Osteoblast (primary cell): Measurements from ENCODE around the gene EMC9. TPM values are rescaled to one million over a fixed set of nuclear protein-coding genes. Genes with fewer than 3 reads are reported as not detected.

ENCODE experiments used
- DNase-seq: peaks from one replicate; pipeline ENCODE4 v3.0.0; 2011; ENCODE audit warnings: low spot score, mixed read lengths; ENCODE audit not compliant: insufficient read length; ENCODE audit errors: missing footprints
- H2AFZ ChIP-seq: 2 replicates; pipeline ENCODE4 v1.6.0; 2011; ENCODE audit warnings: mild to moderate bottlenecking, low read length
- H3K27ac ChIP-seq: 2 replicates; pipeline ENCODE4 v1.5.1; 2011; ENCODE audit warnings: mild to moderate bottlenecking, low read depth, low read length, moderate library complexity
- H3K27me3 ChIP-seq: 2 replicates; pipeline ENCODE4 v1.6.0; 2012; ENCODE audit warnings: mild to moderate bottlenecking, control low read depth, inconsistent platforms, low read length, moderate library complexity; ENCODE audit not compliant: insufficient read depth
- H3K36me3 ChIP-seq: 2 replicates; pipeline ENCODE4 v1.5.1; 2011; ENCODE audit warnings: mild to moderate bottlenecking, low read length, control low read depth, moderate library complexity; ENCODE audit not compliant: insufficient read depth
- H3K4me1 ChIP-seq: 2 replicates; pipeline ENCODE4 v1.5.1; 2011; ENCODE audit warnings: mild to moderate bottlenecking, low read length, control low read depth, moderate library complexity; ENCODE audit not compliant: insufficient read depth
- H3K4me2 ChIP-seq: 2 replicates; pipeline ENCODE4 v1.6.0; 2011; ENCODE audit warnings: mild to moderate bottlenecking, low read length; ENCODE audit not compliant: insufficient read depth
- H3K4me3 ChIP-seq: fragments of 200-600 bp; sonication (generic); 3 replicates; pipeline ENCODE4 v1.5.1; 2012; ENCODE audit warnings: mild to moderate bottlenecking, low read length, inconsistent platforms; ENCODE audit not compliant: insufficient read depth
- H3K79me2 ChIP-seq: 2 replicates; pipeline ENCODE4 v1.6.0; 2012; ENCODE audit warnings: mild to moderate bottlenecking, low read length, control low read depth, inconsistent platforms; ENCODE audit not compliant: insufficient read depth
- H3K9me3 ChIP-seq: 2 replicates; pipeline ENCODE4 v1.5.1; 2011; ENCODE audit warnings: low read depth, low read length, control low read depth
- H4K20me1 ChIP-seq: 2 replicates; pipeline ENCODE4 v1.6.0; 2012; ENCODE audit warnings: mild to moderate bottlenecking, low read length, control low read depth; ENCODE audit not compliant: insufficient read depth
- CTCF ChIP-seq: IDR thresholded peaks from 2 replicates; pipeline ENCODE4 v1.5.1; 2011; ENCODE audit warnings: mild to moderate bottlenecking, low read depth, low read length, moderate library complexity; ENCODE audit errors: extremely low read depth
- total RNA-seq: library from RNA; depleted of rRNA; stranded (reverse); fragments of >200 nt; gene quantifications from 2 replicates; pipeline ENCODE4 v1.2.3, GENCODE V29; 2012

Gene EMC9
- total RNA-seq, 1 donor: 6.9 TPM

- H3K27ac ChIP-seq: no peak overlapping the region
- no peaks in the 10 kb centered on the region for H3K27me3 ChIP-seq
- no peak overlapping the region for H2AFZ ChIP-seq
- H3K4me3 ChIP-seq: no peak overlapping the region
- no peak for TF ChIP-seq CTCF
- H4K20me1 ChIP-seq: no peaks in the 10 kb centered on the region
- H3K79me2 ChIP-seq: no peaks in the 10 kb centered on the region
- H3K4me2 ChIP-seq: no peak overlapping the region
- no peaks in the 10 kb centered on the region for H3K36me3 ChIP-seq
- DNase-seq: no peak
- H3K9me3 ChIP-seq: no peaks in the 10 kb centered on the region
- no peaks in the 10 kb centered on the region for H3K4me1 ChIP-seq
These were observed 11.9 kb downstream of the EMC9 start for GRCh38 chr14:24129410-24129998.

- Histone ChIP-seq H3K79me2 (no peaks in the 10 kb centered on the region), H3K27me3 (no peaks in the 10 kb centered on the region), H3K4me2 (no peak overlapping the region), H3K9me3 (no peaks in the 10 kb centered on the region), H3K36me3 (peaks cover 14% of the 10 kb centered on the region), H3K27ac (no peak overlapping the region), H2AFZ (no peak overlapping the region), H3K4me3 (no peak overlapping the region), H3K4me1 (no peaks in the 10 kb centered on the region), H4K20me1 (no peaks in the 10 kb centered on the region)
- TF ChIP-seq CTCF: no peak
- DNase-seq: no peak
These were observed 13.7 kb downstream of the EMC9 start for GRCh38 chr14:24127673-24128072.

- peaks cover 17% of the 10 kb centered on the region for H3K36me3 ChIP-seq
- no peak for TF ChIP-seq CTCF
- DNase-seq: no peak
- H3K27me3 ChIP-seq: no peaks in the 10 kb centered on the region
- H3K4me1 ChIP-seq: no peaks in the 10 kb centered on the region
- H3K4me2 ChIP-seq: no peak overlapping the region
- no peak overlapping the region for H2AFZ ChIP-seq
- H4K20me1 ChIP-seq: no peaks in the 10 kb centered on the region
- no peaks in the 10 kb centered on the region for H3K9me3 ChIP-seq
- H3K4me3 ChIP-seq: no peak overlapping the region
- no peaks in the 10 kb centered on the region for H3K79me2 ChIP-seq
- no peak overlapping the region for H3K27ac ChIP-seq
These were observed 14.5 kb downstream of the EMC9 start for GRCh38 chr14:24126939-24127338.

- Histone ChIP-seq H3K4me1 (no peaks in the 10 kb centered on the region), H3K9me3 (no peaks in the 10 kb centered on the region), H3K27me3 (no peaks in the 10 kb centered on the region), H3K4me3 (no peak overlapping the region), H3K36me3 (peaks cover 42% of the 10 kb centered on the region), H2AFZ (no peak overlapping the region), H3K4me2 (no peak overlapping the region), H3K79me2 (no peaks in the 10 kb centered on the region), H4K20me1 (no peaks in the 10 kb centered on the region), H3K27ac (no peak overlapping the region)
- no peak for DNase-seq
- no peak for TF ChIP-seq CTCF
These were observed 17.7 kb downstream of the EMC9 start for GRCh38 chr14:24123424-24124417.
